Smooth muscle cell (in vitro differentiated cells): ENCODE measurements around the gene PDPK1. TPM values are rescaled to one million over a fixed set of nuclear protein-coding genes. Genes with fewer than 3 reads are reported as not detected.

Experiments used
- DNase-seq: peaks from one replicate; lab custom pipeline; 2025; ENCODE audit not compliant: unreplicated experiment; lab: John Stamatoyannopoulos, UW
- H2AFZ ChIP-seq: fragments of 200-600 bp; sonication (generic); 2 replicates; pipeline ENCODE4 v1.6.0; 2016; ENCODE audit warnings: antibody characterized with exemption, low read depth, mild to moderate bottlenecking
- H3F3A ChIP-seq: fragments of 200-600 bp; sonication (generic); 2 replicates; pipeline ENCODE4 v1.6.0; 2017; ENCODE audit warnings: antibody characterized with exemption, low read depth
- H3K27ac ChIP-seq: fragments of 200-600 bp; sonication (generic); 2 replicates; pipeline ENCODE4 v1.5.1; 2016; ENCODE audit warnings: low read depth, mild to moderate bottlenecking
- H3K27me3 ChIP-seq: fragments of 200-600 bp; sonication (generic); 2 replicates; pipeline ENCODE4 v1.6.1; 2016; ENCODE audit warnings: low read depth, mild to moderate bottlenecking
- H3K36me3 ChIP-seq: fragments of 200-600 bp; sonication (generic); 2 replicates; pipeline ENCODE4 v1.5.1; 2016; ENCODE audit warnings: low read depth
- H3K4me1 ChIP-seq: fragments of 200-600 bp; sonication (generic); 2 replicates; pipeline ENCODE4 v1.5.1; 2016; ENCODE audit warnings: low read depth
- H3K4me2 ChIP-seq: fragments of 200-600 bp; sonication (generic); 2 replicates; pipeline ENCODE4 v1.6.0; 2016; ENCODE audit warnings: mild to moderate bottlenecking
- H3K4me3 ChIP-seq: fragments of 200-600 bp; sonication (generic); 2 replicates; pipeline ENCODE4 v1.5.1; 2016; ENCODE audit warnings: mild to moderate bottlenecking
- H3K79me2 ChIP-seq: fragments of 200-600 bp; sonication (generic); 2 replicates; pipeline ENCODE4 v1.6.0; 2016; ENCODE audit warnings: low read depth, mild to moderate bottlenecking
- H3K9ac ChIP-seq: fragments of 200-600 bp; sonication (generic); 2 replicates; pipeline ENCODE4 v1.6.0; 2016; ENCODE audit warnings: low read depth
- H3K9me3 ChIP-seq: fragments of 200-600 bp; sonication (generic); replicated peaks from 2 replicates; pipeline ENCODE4 v1.5.1; 2016; ENCODE audit warnings: low read depth
- H4K20me1 ChIP-seq: fragments of 200-600 bp; sonication (generic); 2 replicates; pipeline ENCODE4 v1.6.0; 2016; ENCODE audit warnings: low read depth
- CTCF ChIP-seq: fragments of 200-600 bp; sonication (generic); IDR thresholded peaks from 2 replicates; pipeline ENCODE4 v1.5.1; 2017; ENCODE audit warnings: borderline replicate concordance, mild to moderate bottlenecking, antibody characterized with exemption; ENCODE audit not compliant: insufficient read depth, poor library complexity, severe bottlenecking
- WGBS: methylation state at CpG from one replicate; pipeline ENCODE4 v1.1.7; 2016; ENCODE audit warnings: low lambda C conversion rate; 5-methylcytosine and 5-hydroxymethylcytosine counted together
- polyA plus RNA-seq: library from polyadenylated mRNA; unstranded; fragments of >200 nt; fragmentation: Nextera tagmentation; extraction: Ambion mirVana; gene quantifications from 2 replicates; pipeline ENCODE4 v1.2.1, GENCODE V29; 2016
- total RNA-seq: library from RNA; depleted of rRNA; stranded (reverse); fragments of >200 nt; gene quantifications from 2 replicates; pipeline ENCODE4 v1.2.3, GENCODE V29; 2014

PDPK1 gene
- total and polyA plus RNA-seq, 2 experiments from 2014 or later: 16.4 to 23.8 TPM

- Histone ChIP-seq H3K9ac (no peak overlapping the region), H2AFZ (no peak overlapping the region), H3K36me3 (peaks cover 5% of the 10 kb centered on the region), H4K20me1 (peaks cover 26% of the 10 kb centered on the region), H3K4me1 (no peaks in the 10 kb centered on the region), H3K27ac (no peak overlapping the region), H3K27me3 (no peaks in the 10 kb centered on the region), H3K9me3 (no peaks in the 10 kb centered on the region), H3F3A (no peaks in the 10 kb centered on the region), H3K79me2 (no peaks in the 10 kb centered on the region), H3K4me3 (no peak overlapping the region), H3K4me2 (no peak overlapping the region)
- WGBS: 97% methylated on average over 24 of the region's 24 CpGs
- TF ChIP-seq CTCF: no peak
- DNase-seq: no peak
Observed at GRCh38 chr16:2584729-2585650, 47.2 kb downstream of the PDPK1 start.

- Histone ChIP-seq H3K4me3 (no peak overlapping the region), H3K27ac (no peak overlapping the region), H3K9ac (no peak overlapping the region), H3K27me3 (no peaks in the 10 kb centered on the region), H4K20me1 (peaks cover 32% of the 10 kb centered on the region), H3K4me2 (no peak overlapping the region), H2AFZ (no peak overlapping the region), H3F3A (no peaks in the 10 kb centered on the region), H3K4me1 (no peaks in the 10 kb centered on the region), H3K79me2 (no peaks in the 10 kb centered on the region), H3K9me3 (no peaks in the 10 kb centered on the region), H3K36me3 (peaks cover 5% of the 10 kb centered on the region)
- TF ChIP-seq CTCF: no peak
- 98% methylated on average over 25 of the region's 25 CpGs for WGBS
- no peak for DNase-seq
Observed at GRCh38 chr16:2585651-2586081, 47.8 kb downstream of the PDPK1 start.

- H4K20me1 ChIP-seq: peaks cover 38% of the 10 kb centered on the region
- no peak for TF ChIP-seq CTCF
- no peak overlapping the region for H2AFZ ChIP-seq
- no peak overlapping the region for H3K27ac ChIP-seq
- H3K9ac ChIP-seq: no peak overlapping the region
- H3F3A ChIP-seq: no peaks in the 10 kb centered on the region
- 89% methylated on average over 12 of the region's 12 CpGs for WGBS
- H3K9me3 ChIP-seq: no peaks in the 10 kb centered on the region
- no peaks in the 10 kb centered on the region for H3K79me2 ChIP-seq
- DNase-seq: no peak
- H3K4me2 ChIP-seq: no peak overlapping the region
- H3K27me3 ChIP-seq: no peaks in the 10 kb centered on the region
- H3K36me3 ChIP-seq: peaks cover 5% of the 10 kb centered on the region
- H3K4me1 ChIP-seq: no peaks in the 10 kb centered on the region
- no peak overlapping the region for H3K4me3 ChIP-seq
Observed at GRCh38 chr16:2586241-2586640, 48.4 kb downstream of the PDPK1 start.
